Mucosa of stomach (tissue), 1 donor: ENCODE results near the gene ATP9A.
"Not testable (repeated sequence)": the region's sequence is repeated elsewhere in the genome, so short reads cannot be mapped to it uniquely, and the experiment has no call there.

Experiments used
- H3K27me3 ChIP-seq: one replicate; pipeline ENCODE4 v1.7.0; 2013; ENCODE audit warnings: mild to moderate bottlenecking, low read length; ENCODE audit not compliant: control insufficient read depth, insufficient read depth
- H3K36me3 ChIP-seq: one replicate; pipeline ENCODE4 v1.7.0; 2013; ENCODE audit warnings: low read length; ENCODE audit not compliant: control insufficient read depth, insufficient read depth
- H3K4me1 ChIP-seq: one replicate; pipeline ENCODE4 v1.7.0; 2013; ENCODE audit warnings: mild to moderate bottlenecking, low read length; ENCODE audit not compliant: control insufficient read depth, insufficient read depth
- H3K4me3 ChIP-seq: one replicate; pipeline ENCODE4 v1.7.0; 2013; ENCODE audit warnings: low read length
- H3K9ac ChIP-seq: one replicate; pipeline ENCODE4 v1.7.0; 2013; ENCODE audit warnings: mild to moderate bottlenecking, low read length, moderate library complexity
- H3K9me3 ChIP-seq: one replicate; pipeline ENCODE4 v1.7.0; 2013; ENCODE audit warnings: mild to moderate bottlenecking, low read length, moderate library complexity; ENCODE audit not compliant: control insufficient read depth
- donor health status: Pancreatic carcinoma.

ATP9A gene

GRCh38 chr20:51740838-51741237 is 27.4 kb downstream of the ATP9A start:
- Histone ChIP-seq H3K9ac (no peak overlapping the region), H3K4me1 (peaks cover 81% of the 10 kb centered on the region), H3K36me3 (no peaks in the 10 kb centered on the region), H3K4me3 (no peak overlapping the region), H3K27me3 (no peaks in the 10 kb centered on the region), H3K9me3 (no peaks in the 10 kb centered on the region)

GRCh38 chr20:51740308-51740707 is 27.9 kb downstream of the ATP9A start:
- H3K4me3 ChIP-seq, H3K9me3 ChIP-seq, H3K9ac ChIP-seq, H3K36me3 ChIP-seq, H3K27me3 ChIP-seq: not testable (repeated sequence)
- H3K4me1 ChIP-seq = peaks cover 83% of the 10 kb centered on the region

GRCh38 chr20:51739722-51740249 is 28.4 kb downstream of the ATP9A start:
- Histone ChIP-seq H3K9me3 (no peaks in the 10 kb centered on the region), H3K9ac (peak overlapping the region; percentile 39), H3K36me3 (no peaks in the 10 kb centered on the region), H3K4me3 (no peak overlapping the region), H3K4me1 (peaks cover 82% of the 10 kb centered on the region), H3K27me3 (no peaks in the 10 kb centered on the region)

- no peaks in the 10 kb centered on the region for H3K27me3 ChIP-seq
- peak overlapping the region; percentile 39 for H3K9ac ChIP-seq
- peaks cover 82% of the 10 kb centered on the region for H3K4me1 ChIP-seq
- no peak overlapping the region for H3K4me3 ChIP-seq
- no peaks in the 10 kb centered on the region for H3K9me3 ChIP-seq
- H3K36me3 ChIP-seq = no peaks in the 10 kb centered on the region
These were observed 29.2 kb downstream of the ATP9A start for GRCh38 chr20:51738877-51739447.

GRCh38 chr20:51738261-51738660 is 29.9 kb downstream of the ATP9A start:
- not testable (repeated sequence) for H3K4me3 ChIP-seq, H3K36me3 ChIP-seq, H3K9ac ChIP-seq, H3K9me3 ChIP-seq, H3K27me3 ChIP-seq
- H3K4me1 ChIP-seq = peaks cover 79% of the 10 kb centered on the region

GRCh38 chr20:51736947-51737346 is 31.2 kb downstream of the ATP9A start:
- Histone ChIP-seq H3K36me3 (no peaks in the 10 kb centered on the region), H3K4me1 (peaks cover 78% of the 10 kb centered on the region), H3K9ac (no peak overlapping the region), H3K9me3 (no peaks in the 10 kb centered on the region), H3K4me3 (no peak overlapping the region), H3K27me3 (no peaks in the 10 kb centered on the region)

- Histone ChIP-seq H3K9ac (peak overlapping the region; percentile 23), H3K4me3 (no peak overlapping the region), H3K36me3 (no peaks in the 10 kb centered on the region), H3K27me3 (no peaks in the 10 kb centered on the region), H3K4me1 (peaks cover 71% of the 10 kb centered on the region), H3K9me3 (no peaks in the 10 kb centered on the region)
These were observed 32.2 kb downstream of the ATP9A start for GRCh38 chr20:51735728-51736600.

GRCh38 chr20:51734876-51735720 is 33.1 kb downstream of the ATP9A start:
- Histone ChIP-seq H3K9ac (peak overlapping the region; percentile 23), H3K27me3 (no peaks in the 10 kb centered on the region), H3K4me3 (no peak overlapping the region), H3K36me3 (no peaks in the 10 kb centered on the region), H3K4me1 (peaks cover 65% of the 10 kb centered on the region), H3K9me3 (no peaks in the 10 kb centered on the region)

- Histone ChIP-seq H3K27me3 (no peaks in the 10 kb centered on the region), H3K9ac (no peak overlapping the region), H3K36me3 (no peaks in the 10 kb centered on the region), H3K4me1 (peaks cover 47% of the 10 kb centered on the region), H3K9me3 (no peaks in the 10 kb centered on the region), H3K4me3 (no peak overlapping the region)
These were observed 35.1 kb downstream of the ATP9A start for GRCh38 chr20:51733070-51733469.

- Histone ChIP-seq H3K9ac (peak overlapping the region; percentile 57), H3K4me3 (no peak overlapping the region)
These were observed 35.9 kb downstream of the ATP9A start for GRCh38 chr20:51732096-51732791.

GRCh38 chr20:51731731-51732095 is 36.5 kb downstream of the ATP9A start:
- H3K9ac ChIP-seq = peak overlapping the region; percentile 57
- H3K4me1 ChIP-seq = peaks cover 39% of the 10 kb centered on the region
- H3K9me3 ChIP-seq = no peaks in the 10 kb centered on the region
- H3K36me3 ChIP-seq = no peaks in the 10 kb centered on the region
- H3K4me3 ChIP-seq = no peak overlapping the region
- H3K27me3 ChIP-seq = no peaks in the 10 kb centered on the region

More at GRCh38 chr20:51732096-51732791, 35.9 kb downstream of the ATP9A start:
- no peaks in the 10 kb centered on the region for H3K27me3 ChIP-seq
- peaks cover 44% of the 10 kb centered on the region for H3K4me1 ChIP-seq
- no peaks in the 10 kb centered on the region for H3K36me3 ChIP-seq
- H3K9me3 ChIP-seq = no peaks in the 10 kb centered on the region
